Omental fat pad (tissue), 4 donors: ENCODE measurements around the gene INTS13. TPM values are rescaled to one million over a fixed set of nuclear protein-coding genes. Genes with fewer than 3 reads are reported as not detected.
"Not testable (repeated sequence)": the region's sequence is repeated elsewhere in the genome, so short reads cannot be mapped to it uniquely, and the experiment has no call there.

Experiments used
- ATAC-seq: fragments of 150-250 bp; one replicate; pipeline ENCODE4 v1.9.1; 2016; ENCODE audit warnings: mild to moderate bottlenecking, moderate library complexity; ENCODE audit not compliant: low FRiP score
- DNase-seq: peaks from one replicate; pipeline ENCODE4 v3.0.0-alpha.2; 2019; ENCODE audit warnings: low spot score
- CTCF ChIP-seq, 3 donors: fragments of 450-650 bp; IDR thresholded peaks; one replicate each; pipeline ENCODE4 v1.5.1; 2016 to 2017; ENCODE audit warnings: antibody characterized with exemption in 3 of 3, mild to moderate bottlenecking in 3 of 3, moderate library complexity in 2 of 3
- total RNA-seq, 4 donors: library from RNA; depleted of rRNA; stranded (reverse); fragments of >200 nt; gene quantifications; one replicate each; pipeline ENCODE4 v1.1.0, GENCODE V29; 2016

INTS13 gene
- total RNA-seq, 4 donors from 2014 or later, result 12.1 to 27.3 (median 19.8) TPM

GRCh38 chr12:26918321-26919215, 19.2 kb downstream of the INTS13 start:
- ATAC-seq, result peak; percentile 51
- no peak for DNase-seq

GRCh38 chr12:26906704-26907103, 31.1 kb downstream of the INTS13 start:
- DNase-seq (no peak), ATAC-seq (no peak)
- TF ChIP-seq CTCF (IDR thresholded peaks at IDR 0.05), result no peak

More at GRCh38 chr12:26918321-26919215, 19.2 kb downstream of the INTS13 start:
- no peak for TF ChIP-seq CTCF (IDR thresholded peaks at IDR 0.05)

GRCh38 chr12:26906024-26906423, 31.8 kb downstream of the INTS13 start:
- ATAC-seq (no peak), DNase-seq (no peak)
- no peak for TF ChIP-seq CTCF (IDR thresholded peaks at IDR 0.05)

GRCh38 chr12:26903396-26903795, 34.4 kb downstream of the INTS13 start:
- DNase-seq, ATAC-seq: not testable (repeated sequence)

- ATAC-seq (no peak), DNase-seq (no peak)
- TF ChIP-seq CTCF (IDR thresholded peaks at IDR 0.05), result no peak
These were observed 40.9 kb downstream of the INTS13 start for GRCh38 chr12:26896913-26897312.

- ATAC-seq, result no peak
- DNase-seq, result no peak
- no peak for TF ChIP-seq CTCF (IDR thresholded peaks at IDR 0.05)
These were observed 42.1 kb downstream of the INTS13 start for GRCh38 chr12:26895672-26896071.

GRCh38 chr12:26891704-26892103, 46.1 kb downstream of the INTS13 start:
- no peak for ATAC-seq
- no peak for TF ChIP-seq CTCF (IDR thresholded peaks at IDR 0.05)
- DNase-seq, result no peak
